ENCODE measurements around the gene PRKAR2B.
"Not testable (repeated sequence)": the region's sequence is repeated elsewhere in the genome, so short reads cannot be mapped to it uniquely, and the experiment has no call there.

Gene PRKAR2B

DNA sequence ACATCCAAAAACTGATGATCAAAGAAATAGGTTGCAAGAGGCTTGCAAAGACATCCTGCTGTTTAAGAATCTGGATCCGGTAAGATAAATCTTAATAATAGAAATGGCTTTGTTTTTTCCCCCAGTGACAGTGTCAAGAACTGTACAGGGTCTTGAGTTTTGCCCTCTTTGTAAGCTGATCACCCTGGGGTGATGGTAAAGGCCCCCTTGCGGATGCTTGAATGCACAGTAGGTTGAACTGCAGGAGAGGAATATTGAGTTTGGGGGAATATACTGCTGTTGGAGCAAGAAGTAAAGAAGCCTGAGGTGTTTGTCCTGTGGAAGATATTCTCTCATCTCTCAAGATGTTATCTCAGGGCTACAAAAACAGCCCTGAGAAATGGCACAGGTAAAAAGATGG lies 83.7 kb downstream of the PRKAR2B start:
- DNase-seq: no peak

DNA sequence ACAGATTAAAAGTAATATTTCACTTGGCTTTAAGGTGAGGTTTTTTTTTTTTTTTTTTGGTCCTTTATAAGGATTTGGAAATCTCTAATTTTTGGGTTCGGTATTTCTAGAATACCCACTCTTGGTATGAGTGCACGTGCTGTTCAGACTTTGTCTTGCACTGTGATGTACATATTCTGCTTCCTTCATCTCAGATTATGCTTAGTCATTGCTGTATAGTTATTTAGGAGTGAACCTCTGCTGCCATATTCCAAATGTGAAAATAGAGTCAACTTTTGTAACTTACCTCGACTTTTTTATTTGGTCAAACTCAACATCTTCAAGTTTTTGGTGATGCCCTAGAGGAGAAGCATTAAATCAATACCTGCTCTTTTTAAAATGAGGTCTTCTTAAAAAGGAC lies 84.2 kb downstream of the PRKAR2B start:
- DNase-seq: no peak

DNA sequence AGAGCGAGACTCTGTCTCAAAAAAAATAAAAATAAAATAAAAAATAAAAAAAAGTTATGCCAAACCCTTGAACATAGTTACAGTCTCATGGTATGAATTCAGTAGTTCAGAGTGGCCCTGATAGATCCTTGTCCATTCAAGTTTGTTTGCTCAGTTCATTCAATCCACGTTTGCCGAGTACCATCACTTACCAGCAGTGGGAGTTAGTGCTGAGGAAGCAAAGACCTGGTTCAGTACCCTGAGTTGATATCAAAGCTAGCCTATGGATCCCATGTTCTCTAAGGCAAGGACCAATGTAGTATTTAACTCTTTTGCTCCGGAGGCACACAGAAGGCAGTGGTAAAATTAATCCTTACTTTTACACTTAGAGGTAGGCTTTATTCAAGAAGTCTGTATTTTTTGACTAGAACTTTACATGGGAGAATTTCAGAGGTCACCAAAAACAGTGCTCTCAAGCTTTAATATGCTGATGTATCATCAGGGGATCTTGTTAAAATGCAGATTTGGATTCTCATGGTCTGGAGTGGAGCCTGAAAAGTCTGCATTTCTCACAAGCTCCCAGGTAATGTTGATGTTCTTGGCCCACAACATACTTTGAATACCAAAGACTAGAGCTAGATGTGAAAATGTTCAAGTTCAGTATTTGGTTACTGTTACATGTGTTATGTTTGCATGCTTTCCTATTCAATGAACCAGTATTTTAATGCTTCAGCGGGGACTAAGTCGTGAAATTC lies 86.1 kb downstream of the PRKAR2B start:
- no peak for DNase-seq

DNA sequence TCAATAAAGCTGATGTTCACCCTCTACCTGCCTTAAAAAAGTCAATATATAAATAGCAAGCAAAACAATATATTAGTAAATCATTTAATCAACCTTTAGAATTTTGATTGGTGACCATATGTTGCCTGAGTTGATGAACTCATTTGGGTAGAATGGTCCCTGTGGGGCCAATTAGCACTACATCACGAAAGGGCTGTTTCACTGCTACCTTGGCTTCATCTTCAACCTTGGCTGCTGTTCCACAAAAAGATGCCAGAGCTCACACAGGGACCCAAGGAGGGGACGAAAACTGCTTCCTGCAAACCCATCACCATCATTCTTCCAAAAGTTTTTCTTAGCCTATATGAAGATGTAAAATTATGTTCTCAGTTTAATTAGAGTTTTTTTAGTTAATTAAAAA lies 88.9 kb downstream of the PRKAR2B start:
- no peak for DNase-seq

DNA sequence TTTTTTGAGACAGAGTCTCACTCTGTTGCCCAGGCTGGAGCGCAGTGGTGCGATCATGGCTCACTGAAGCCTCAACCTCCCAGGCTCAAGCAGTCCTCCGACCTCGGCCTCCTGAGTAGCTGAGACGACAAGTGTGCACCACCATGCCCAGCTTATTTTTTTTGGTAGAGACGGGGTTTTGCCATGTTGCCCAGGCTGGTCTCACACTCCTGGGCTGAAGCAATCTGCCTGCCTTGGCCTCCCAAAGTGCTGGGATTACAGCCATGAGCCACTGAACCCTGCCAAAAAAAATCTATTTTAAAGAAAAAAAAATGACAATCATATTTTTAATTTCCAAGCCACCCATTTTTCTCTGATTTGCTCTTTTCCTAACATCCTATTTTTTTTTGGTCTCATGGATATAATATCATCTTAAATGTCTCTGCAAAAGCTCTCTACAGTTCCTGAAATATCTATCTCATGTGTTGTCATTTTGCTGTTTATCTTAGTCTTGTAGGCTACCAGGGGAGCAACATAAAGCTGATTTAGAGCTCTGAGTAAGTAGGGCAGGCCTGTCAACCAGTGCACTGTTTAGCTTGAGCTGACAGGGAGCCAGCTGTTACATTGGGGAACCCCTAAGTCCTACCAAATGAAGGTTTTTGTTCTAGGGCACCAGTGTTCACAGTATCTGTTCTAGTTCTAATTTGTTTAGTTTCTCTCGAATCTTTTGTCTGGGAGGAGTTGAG lies 94.4 kb downstream of the PRKAR2B start:
- no peak for DNase-seq

DNA sequence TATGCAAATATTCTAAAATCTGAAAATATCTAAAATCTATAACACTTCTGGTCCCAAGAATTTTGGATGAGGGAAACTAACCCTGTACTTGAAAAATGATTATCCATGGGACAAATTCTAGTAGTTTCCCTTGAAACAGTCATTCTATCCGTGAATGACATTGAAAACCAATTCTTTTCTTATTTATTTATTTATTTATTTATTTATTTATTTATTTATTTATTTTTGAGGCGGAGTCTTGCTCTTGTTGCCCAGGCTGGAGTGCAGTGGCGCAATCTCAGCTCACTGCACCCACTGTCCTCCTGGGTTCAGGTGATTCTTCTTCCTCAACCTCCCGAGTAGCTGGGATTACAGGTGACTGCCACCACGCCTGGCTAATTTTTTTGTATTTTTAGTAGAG lies 99.4 kb downstream of the PRKAR2B start:
- DNase-seq: not testable (repeated sequence)

DNA sequence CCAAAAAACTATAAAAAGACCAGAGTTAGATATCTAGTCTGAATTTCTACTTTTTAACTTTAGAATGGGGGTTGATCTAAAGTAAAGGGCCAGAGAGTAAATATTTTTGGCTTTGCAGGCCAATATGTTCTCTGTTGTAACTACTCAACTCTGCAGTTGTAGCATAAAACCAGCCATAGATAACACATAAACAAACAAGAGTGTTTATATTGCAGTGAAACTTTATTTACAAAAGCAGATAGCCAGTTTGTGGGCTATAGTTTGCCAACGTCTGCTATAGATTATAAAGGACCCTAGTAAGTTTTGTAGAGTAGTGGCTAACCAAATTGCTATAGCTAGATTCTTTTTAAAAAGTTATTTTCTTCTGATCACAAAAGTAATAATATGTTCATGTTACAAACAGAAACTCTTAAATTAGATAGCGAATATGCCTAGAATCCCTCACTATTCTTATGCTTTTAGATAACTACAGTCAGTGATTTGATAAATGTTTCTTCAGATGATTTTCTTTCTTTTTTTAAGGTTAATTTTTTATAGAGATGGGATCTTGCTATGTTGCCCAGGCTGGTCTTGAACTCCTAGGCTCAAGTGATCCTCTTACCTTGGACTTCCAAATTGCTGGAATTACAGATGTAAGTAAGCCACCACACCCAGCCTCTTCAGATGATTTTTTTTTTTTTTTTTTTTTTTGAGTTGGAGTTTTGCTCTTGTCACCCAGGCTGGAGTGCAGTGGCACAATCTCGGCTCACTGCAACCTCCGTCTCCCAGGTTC lies 100.7 kb downstream of the PRKAR2B start:
- no peak for DNase-seq

DNA sequence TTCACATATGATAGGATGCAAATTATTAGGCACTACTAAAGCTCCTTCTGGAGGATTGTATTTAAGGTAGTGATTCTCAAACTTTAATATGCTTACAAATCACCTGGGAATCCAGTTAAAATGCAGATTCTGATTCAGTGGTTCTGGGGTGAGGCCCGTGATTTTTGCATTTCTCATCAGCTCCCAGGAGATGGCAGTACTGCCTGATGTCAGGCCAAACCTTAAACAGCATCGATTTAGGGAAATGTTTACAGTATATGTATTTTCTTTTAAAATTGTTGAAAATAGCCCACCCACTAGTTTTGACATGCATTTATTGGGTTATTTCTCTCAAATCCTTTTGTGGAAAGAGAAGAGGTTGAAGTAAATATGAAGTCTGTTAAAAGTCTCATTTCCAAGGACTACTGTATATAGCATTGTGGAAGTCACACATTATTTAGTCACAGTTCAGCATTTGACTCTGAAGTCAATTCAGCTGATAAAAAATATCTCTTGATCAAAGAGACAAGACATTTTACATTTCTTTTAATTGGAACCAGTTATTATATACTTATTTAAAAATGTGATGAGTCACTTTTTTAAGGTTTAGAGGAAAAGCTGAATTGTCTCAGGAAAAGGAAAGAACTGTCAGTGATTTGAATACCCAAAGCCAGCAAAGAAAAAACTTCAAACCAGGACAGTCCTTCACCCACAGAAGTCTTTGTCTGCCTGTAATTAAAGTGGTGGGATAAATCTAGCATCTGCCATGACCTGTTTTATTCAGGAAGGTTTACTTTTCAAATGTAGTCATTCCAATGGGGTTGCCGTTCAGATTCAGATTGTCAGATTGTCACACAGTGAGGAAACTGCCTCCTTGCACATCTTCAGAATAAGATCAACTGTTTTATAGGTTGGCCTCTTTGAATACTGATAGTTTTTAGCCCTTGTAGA lies 103.2 kb downstream of the PRKAR2B start:
- DNase-seq: peak; percentile 51

DNA sequence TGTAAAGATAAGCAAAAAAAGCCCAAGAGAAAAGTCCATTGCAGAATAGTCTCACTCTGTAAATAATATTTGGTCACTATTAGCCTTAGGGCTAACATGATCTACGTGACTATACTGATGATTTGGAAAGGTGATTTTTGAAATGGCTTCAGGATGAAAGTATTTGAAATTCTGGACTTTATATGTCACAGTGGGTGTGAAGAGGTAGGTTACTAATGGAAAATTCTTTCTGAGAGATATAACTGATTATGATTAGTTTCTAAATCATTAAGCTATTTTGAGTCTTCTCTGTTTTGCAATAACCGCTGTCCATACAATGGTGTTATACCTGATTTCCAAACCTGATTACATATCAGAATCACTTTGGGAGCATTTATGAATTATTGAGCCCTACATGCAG lies 104.2 kb downstream of the PRKAR2B start:
- DNase-seq: no peak

DNA sequence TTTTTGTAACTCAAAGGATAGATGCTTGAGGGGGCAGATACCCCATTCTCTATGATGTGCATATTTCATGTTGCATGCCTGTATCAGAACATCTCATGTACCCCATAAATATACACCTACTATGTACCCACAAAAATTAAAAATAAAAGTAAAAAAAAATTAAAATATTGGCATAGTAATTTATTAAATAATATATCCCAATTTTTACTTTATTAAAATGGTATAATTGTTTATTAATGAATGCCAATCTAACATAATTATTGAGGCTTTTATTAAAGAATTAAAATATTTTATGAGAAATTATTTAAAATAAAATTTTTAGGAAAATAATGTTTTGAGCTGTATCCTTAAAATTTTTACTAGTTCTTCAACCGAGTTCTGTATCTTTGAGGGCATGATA lies 105.4 kb downstream of the PRKAR2B start:
- DNase-seq: no peak

DNA sequence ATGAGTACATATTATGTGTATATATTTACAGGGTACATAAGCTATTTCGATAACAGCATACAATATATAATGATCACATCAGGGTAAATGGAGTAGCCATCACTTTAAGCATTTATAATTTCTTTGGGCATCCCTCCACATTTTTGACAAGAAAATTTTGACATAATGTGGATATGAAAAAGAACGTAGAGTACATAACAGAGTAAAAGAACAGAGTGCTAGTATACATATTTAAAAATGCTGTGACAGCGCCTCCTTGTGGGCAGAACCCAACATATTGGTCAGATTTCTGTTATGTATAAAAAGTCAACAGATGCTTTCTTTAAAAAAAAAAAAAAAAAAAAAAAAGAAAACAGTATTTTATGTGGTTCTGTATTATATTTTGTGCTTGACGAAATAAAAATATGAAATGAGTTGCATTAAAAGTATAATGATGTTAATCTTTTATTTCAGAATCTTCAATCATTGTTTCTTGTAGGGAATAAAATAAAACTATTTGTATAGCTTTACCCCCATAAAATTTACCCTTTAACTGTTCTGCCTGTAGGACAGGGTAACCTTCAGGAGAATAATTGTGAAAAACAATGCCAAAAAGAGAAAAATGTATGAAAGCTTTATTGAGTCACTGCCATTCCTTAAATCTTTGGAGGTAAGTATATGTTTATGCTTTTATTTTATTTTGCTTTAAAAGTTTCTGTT lies 106.0 kb downstream of the PRKAR2B start:
- peak; percentile 58 for DNase-seq

DNA sequence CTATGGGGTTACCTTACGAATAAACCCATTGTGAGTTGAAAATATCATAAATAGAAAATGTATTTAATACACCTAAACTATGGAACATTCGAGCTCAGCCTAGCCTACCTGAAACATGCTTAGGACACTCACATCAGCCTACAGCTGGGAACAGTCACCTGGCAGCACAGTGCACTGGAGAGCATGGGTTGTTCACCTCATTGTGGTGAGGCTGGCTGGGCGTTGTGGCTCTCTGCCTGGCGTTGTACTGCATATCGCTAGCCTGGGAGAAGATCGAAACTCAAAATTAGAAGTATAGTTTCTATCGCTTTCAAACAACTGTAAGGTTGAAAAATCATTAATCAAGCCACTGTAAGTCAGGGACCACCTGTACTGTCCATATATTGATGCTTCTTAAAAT lies 107.0 kb downstream of the PRKAR2B start:
- DNase-seq: no peak

DNA sequence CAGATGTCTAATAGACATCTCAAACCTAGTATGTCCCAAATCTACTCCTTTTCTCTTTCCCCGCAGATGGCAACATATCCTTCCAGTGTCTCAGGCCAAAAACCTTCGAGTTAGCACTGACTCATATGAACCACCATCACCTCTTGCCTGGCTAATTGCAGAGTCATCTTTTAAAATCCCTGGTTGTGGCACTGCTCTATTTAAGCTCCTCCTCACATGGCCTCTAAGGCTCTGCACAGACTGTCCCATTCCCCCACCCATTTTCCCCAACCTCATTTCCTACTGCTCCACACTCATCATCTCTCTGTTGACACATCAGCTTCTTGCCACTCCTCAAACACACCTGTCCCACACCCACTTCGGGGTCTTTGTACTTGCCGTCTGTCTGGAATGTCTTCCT lies 107.5 kb downstream of the PRKAR2B start:
- peak; percentile 87 for DNase-seq

DNA sequence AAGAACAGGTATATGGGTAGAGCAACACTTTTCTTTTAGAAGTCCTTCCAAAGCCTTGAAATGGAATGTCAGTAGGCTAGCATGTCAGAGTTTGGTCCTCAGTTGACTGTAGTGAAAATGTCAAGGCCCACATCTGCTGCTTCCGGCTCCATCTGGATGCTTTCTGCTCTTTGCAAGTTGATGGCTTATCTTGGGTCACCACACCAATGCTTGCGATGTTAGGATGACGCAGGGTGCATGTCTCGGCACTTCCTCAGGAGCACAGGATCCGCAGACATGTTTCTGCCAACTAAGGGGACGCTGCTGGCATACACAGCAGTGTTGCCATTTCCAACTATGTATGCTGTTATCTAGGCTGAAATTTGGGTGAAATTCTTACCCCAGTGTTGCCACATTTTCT lies 110.3 kb downstream of the PRKAR2B start:
- DNase-seq: no peak

DNA sequence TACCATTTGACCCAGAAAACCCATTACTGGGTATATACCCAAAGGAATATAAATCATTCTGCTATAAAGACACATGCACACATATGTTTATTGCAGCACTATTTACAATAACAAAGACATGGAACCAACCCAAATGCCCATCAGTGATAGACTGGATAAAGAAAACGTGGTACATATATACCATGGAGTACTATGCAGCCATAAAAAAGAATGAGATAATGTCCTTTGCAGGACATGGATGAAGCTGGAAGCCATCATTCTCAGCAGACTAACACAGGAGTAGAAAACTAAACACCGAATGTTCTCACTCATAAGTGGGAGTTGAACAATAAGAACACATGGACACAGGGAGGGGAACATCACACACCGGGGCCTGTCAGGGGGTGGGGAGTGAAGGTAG lies 111.2 kb downstream of the PRKAR2B start:
- not testable (repeated sequence) for DNase-seq

DNA sequence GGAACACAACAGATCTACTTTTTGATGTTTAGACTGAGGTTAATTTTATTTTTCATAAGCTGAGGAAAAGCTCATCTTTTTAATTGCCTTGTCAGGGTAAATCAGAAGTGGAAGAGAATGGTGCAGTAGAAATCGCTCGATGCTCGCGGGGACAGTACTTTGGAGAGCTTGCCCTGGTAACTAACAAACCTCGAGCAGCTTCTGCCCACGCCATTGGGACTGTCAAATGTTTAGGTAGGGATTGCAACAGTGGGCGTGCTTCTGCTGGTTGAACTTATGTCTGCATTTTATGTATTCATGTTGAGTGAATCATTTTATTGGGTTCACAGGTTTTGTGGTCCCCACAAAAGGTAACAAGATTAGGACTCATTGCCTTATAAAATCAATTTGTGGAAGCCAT lies 112.6 kb downstream of the PRKAR2B start:
- no peak for DNase-seq

DNA sequence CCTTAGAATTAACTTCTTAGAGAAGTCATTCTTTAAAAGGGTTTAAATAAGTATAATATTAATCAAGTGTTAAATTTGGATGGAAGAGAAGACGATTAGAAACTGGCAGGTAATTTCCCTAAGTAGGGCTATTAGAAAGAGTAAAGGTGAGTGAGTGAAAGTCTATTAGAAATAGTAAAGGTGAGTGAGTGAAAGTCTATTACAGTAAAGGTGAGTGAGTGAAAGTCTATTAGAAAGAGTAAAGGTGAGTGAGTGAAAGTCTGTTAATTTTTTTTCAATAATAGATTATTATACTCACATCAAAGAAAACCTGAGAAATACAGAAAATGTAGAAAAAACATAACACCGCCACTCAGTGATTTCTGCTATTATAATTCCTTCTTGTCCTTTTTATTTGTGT lies 113.5 kb downstream of the PRKAR2B start:
- DNase-seq: no peak

DNA sequence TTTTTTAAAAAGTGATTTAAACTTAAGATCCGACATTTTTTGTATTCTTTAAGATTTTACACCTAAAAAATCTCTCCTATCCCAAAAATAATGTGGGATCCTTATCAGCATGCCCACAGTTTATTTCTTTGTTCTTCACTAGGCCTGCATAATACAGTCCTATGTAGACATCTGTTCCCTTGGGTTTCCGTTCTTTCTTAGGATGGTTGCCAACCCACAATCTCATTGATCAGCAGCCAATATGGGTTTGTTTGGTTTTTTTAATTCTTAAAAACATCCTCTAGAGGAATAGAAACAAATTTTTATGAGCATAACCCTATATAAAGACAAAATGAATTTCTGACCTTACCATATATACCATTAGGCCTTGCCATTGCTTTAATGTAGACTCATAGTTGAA lies 115.9 kb downstream of the PRKAR2B start:
- no peak for DNase-seq

DNA sequence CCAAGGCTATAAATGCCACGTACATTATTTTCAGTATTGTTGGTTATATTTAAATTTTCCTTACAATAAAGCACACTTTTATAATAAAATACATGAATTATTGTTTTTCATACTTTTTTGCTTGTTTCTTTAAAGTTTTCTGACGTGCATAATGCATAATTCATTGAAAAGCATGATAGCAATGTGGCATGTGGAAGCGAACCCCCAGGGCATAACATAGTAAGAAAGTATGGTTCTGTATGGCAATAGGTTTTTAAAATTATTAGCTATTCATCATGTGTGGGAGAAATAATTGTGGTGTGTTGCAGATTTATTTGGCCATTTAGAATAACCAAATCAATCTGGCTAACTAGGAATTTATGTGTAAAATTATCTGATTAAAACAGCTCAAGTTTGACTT lies 116.9 kb downstream of the PRKAR2B start:
- no peak for DNase-seq

DNA sequence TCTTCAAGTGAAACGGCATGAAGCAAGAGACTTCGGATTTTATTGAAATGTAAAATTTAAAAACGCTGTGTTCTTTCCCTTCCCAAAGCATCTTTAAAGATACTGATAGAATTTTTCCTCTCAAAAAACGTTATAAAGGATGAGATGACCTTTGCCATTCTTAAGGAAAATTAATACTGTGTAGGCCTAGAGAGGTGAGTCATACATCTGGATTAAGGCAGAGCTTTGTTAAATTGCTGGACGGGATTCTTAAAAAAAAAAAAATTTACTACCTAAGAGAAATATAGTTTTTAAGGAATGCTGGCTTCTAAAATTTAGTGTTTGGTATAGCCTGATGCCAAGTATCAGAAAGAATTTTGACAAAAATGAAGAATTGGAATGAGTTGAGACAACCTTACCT lies 118.0 kb downstream of the PRKAR2B start:
- DNase-seq: peak; percentile 47

DNA sequence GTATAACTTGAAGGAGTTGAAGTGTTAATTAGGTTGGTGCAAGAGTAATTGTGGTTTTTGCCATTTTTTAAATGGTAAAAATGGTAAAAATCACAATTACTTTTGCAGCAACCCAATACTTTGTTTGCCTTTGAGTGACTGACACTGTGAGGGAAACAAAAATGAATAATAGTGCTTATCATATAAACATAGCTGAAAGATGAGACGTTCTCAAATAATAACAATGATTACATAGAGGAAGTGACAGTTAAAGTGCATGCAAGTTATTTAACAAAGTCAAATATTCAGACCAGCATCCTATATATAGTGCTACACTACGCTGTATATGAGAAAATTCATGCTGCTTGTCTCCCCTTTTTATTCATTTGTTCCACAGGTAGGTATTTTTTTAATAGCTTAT lies 119.6 kb downstream of the PRKAR2B start:
- peak; percentile 62 for DNase-seq

DNA sequence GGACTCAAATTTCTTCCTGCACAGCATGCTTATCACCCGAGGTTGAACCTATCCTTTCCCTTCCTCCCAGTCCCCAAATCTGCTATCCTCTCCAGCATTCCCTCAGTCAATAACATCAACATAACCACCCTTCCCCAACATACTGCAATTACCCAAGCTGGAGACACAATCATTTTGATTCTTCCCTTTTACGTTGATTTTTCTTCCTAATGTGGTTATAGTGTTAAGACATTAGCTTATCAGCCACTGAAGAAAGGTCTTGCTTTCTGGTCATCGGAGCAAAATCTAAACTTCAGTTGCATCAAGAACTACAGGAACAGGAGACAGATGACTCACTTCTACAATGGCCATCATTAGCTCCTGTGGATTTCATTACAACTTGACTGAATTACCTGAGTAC lies 120.8 kb downstream of the PRKAR2B start:
- no peak for DNase-seq
